Kasumi-1 (cell line): ENCODE measurements around the gene RASGRP2.

Experiments
- DNase-seq, 2 experiments: peaks; one replicate each; lab custom pipeline; 2025; lab: John Stamatoyannopoulos, UW

RASGRP2 gene

DNA sequence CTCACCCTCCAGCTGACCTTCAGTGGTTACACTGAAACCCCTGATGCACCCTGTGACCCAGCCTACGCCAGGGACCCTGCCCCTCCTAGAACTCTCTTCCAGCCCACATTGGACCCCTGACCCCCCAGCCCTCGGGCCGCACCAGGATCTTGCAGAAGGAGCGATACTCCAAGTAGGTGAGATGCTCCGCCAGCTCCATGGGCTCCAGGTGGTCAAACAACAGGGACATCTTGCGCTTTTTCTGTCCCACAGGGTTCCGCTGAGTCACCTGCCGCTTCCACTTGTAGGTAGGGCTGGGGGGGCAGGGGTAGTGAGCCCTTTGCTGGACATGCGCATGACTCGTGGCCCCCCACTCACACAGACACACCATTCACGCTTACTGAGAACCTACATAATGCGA, 4.1 kb downstream of the RASGRP2 start:
- DNase-seq = no peak

DNA sequence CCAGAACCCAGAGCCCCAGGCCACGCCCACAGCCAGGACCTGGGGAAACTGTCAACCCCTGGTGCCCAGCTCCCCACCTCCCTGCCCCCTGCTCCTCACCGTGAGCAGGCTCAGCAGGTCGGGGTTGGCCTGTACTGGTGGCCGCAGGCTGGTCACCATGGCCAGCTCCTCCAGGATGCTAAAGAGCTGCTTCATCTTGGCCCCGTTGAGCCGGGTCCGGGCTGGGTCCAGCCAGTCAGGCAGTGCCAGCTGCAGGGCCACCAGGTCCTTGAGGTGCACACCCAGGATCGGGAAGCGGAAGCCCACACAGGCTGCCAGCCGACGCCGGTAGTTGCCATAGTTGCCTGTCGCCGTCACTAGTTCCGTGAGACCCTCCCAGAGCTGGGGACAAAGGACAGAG, 7.3 kb downstream of the RASGRP2 start:
- DNase-seq = no peak

GRCh38 chr11:64735725-64736259, 8.2 kb downstream of the RASGRP2 start:
- no peak for DNase-seq

DNA sequence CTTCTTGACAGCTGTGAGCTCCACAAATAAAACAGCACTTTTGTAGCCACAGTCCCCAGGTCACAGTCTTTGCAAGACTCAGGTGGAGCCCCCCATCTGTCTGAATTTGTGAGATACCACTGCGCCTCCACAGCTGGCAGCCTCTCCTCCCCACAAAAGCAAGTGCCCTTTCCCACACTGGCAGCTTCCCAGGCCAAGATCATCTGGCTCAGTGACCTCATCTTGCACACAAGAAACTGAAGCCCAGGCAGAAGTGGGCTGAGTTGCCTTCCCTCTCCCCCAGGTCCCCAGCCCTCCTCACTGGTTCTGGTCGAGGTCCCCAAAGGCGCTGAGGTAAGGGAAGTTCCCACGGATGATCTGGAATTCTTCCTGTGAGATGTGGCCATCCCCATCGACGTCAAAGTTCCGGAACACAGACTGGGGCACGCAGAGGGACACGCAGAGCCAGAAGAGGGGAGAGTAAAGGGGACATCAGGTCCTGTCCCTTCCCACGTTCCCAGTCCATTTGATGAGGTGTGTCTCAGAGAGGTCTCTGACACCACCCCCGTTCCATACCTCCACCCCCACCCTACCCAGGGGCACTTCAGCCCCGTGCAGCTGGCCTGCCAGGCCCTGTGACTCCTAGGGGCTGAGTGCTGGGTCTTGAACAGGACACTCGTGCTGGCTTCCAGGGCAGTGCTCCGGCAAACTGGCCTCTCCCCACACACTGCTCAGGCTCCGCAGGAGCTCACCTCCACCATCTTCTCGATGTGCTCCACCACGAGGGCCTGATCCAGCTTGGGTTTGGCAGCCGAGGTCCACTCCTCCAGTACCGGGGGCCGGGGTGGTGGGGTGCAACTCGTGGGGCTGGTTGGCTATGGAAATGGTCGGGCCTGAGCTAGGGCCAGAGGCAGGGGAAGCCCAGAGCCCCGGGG, 8.9 kb downstream of the RASGRP2 start:
- DNase-seq = no peak

GRCh38 chr11:64731601-64732000, 12.3 kb downstream of the RASGRP2 start:
- no peak for DNase-seq

DNA sequence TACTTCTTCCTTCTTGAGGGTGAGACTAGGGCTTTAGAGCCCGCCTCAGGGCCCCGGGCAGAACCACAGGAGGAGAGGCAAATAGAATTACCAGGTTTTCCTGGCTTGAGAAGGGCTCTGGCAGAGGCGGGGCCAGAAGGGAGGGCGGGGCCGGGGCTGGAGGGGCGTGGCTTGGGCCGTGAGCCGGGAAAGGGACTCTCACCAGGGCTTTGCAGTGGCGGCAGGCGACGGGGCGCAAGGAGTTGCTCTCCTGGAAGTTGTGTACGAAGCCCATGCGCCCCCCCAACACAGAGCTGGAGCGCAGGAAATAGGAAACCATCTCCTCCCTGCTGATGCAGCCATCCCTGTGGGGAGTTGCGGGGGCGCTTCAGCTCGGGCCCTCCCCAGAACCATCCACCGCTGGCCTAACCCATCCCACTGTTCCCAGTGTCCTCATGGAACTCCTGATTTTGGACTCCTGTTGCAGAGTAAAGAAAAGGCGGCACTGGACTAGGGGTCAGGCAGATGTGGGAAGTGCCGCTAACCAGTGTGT, 14.0 kb downstream of the RASGRP2 start:
- no peak for DNase-seq

- no peak for DNase-seq
Measured at GRCh38 chr11:64728757-64729365, 15.1 kb downstream of the RASGRP2 start.

- no peak for DNase-seq
Measured at GRCh38 chr11:64726867-64727530, 16.9 kb downstream of the RASGRP2 start.

DNA sequence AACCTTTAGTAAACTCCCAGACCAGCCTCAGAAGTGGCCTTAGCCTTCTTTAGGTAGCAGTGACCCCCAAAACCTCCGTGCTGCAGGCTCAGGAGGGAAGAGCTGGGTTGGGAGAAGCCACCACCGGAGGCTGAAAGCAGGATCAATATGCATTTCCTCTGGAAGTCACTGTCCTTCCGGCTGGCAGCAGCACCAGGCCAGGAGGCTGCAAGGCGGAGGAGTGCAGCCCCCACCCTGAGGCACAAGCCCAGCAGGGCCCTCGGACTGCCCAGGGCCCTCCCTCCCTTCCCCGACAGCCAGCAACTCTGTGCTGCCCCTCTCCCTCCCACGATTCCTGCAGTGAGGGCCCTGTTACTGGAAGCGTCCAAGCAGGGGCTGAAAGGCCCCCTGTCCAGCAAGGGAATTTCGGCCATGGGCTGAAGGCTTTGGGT, 17.7 kb downstream of the RASGRP2 start:
- no peak for DNase-seq

DNA sequence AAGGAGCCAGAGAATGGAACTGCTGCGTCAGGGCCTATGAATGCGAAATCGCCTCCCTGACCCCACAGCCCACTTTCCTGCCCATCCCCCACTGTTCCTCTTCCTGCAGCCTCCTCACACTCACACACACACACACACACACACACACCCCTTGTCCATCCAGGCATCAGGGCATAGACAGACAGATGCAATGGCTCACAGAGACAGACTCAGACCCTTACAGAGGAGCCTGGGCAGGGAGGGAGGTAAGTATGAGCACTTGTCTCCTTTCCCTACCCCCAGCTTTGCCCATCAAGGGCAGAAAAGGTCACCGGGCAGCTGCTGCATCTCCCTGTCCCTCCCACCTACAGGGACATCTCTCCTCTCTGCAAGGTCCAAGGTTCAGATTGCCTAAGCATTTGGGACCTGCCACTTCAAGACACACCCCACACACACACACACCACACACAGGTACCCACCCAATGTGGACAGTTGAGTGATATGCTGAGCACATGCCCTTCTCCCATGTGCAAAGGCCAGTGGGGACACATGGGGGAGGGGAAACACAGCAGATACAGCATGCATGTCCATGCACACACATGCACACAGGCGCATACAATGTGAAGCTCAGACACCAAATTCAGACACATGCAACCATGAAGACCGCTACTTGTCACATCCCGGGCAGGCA, 18.9 kb downstream of the RASGRP2 start:
- DNase-seq = no peak

- no peak for DNase-seq
Measured at GRCh38 chr11:64723907-64724862, 19.8 kb downstream of the RASGRP2 start.

GRCh38 chr11:64723117-64723906, 20.6 kb downstream of the RASGRP2 start, which contains the start of gene NRXN2:
NRXN2 (minus strand) TSS chr11:64723197; CDS start chr11:64713699, 9,498 bp downstream.
- peak; percentile 47 to 54 for DNase-seq

GRCh38 chr11:64722141-64723065, 21.5 kb downstream of the RASGRP2 start:
- no peak for DNase-seq

DNA sequence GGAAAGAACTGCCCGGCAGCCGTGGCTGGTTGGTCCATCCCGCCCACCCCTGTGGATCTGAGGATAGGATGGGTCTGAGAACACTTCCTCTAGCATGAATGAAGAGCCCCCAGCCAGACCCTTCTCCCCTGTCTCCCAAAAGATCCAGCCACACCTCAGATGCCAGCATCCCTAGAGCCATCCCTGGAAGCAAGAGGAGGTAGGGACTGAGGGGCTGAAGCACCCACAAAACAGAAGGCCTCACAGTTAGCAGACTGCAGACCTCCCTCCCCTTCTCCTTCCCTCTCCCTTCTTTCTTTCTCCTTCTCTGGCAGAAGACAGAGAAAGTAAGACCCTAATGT, 22.6 kb downstream of the RASGRP2 start:
- DNase-seq = no peak

GRCh38 chr11:64720640-64721358, 23.1 kb downstream of the RASGRP2 start:
- DNase-seq = no peak

DNA sequence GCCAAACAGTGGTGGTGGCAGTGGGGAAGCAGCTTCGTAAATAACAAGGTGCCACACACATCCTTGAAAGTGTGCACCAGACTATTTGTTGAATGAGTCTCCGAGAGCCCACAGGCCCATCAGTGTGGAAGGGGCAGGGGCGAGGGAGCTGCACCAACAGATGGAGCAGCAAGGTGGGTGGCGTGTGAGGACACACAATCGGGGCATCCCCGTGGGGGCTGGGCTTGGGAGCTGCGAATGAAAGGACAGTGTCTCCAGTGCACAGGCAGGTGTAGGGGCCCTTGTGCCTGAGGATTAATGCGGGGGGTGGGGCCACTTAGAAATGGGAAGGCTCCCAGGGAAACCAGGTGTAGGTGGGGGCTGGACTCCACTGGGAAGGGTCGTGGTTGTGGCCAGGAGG, 23.8 kb downstream of the RASGRP2 start:
- DNase-seq = no peak

- no peak for DNase-seq
Measured at GRCh38 chr11:64719406-64719805, 24.5 kb downstream of the RASGRP2 start.

GRCh38 chr11:64718780-64719124, 25.2 kb downstream of the RASGRP2 start:
- DNase-seq = no peak
